Panc1 (cell line): ENCODE measurements around the gene LGI4.

Experiments
- CTCF ChIP-seq: fragments of 450-650 bp; IDR thresholded peaks from 2 replicates; pipeline ENCODE4 v1.5.1; 2017; ENCODE audit warnings: mild to moderate bottlenecking
- POLR2AphosphoS5 ChIP-seq: IDR thresholded peaks from 2 replicates; pipeline ENCODE4 v1.6.1; 2012; ENCODE audit warnings: mild to moderate bottlenecking, low read depth, low read length, moderate library complexity
- REST ChIP-seq, 2 experiments: IDR thresholded peaks; 2 replicates each; pipeline ENCODE4 v1.6.1; 2011 to 2012; ENCODE audit warnings: low read depth in 2 of 2, control low read depth in 1 of 2, low read length in 1 of 2, mild to moderate bottlenecking in 1 of 2, moderate library complexity in 1 of 2; ENCODE audit not compliant: insufficient read depth in 1 of 2
- TCF7L2 ChIP-seq: IDR thresholded peaks from 2 replicates; pipeline ENCODE4 v1.6.1; 2011; ENCODE audit warnings: mild to moderate bottlenecking, low read depth, low read length, inconsistent platforms

- TF ChIP-seq CTCF: no peak
- TF ChIP-seq POLR2AphosphoS5: no peak
- no peak for TF ChIP-seq TCF7L2
- no peak for TF ChIP-seq REST (IDR thresholded peaks at IDR 0.05; ENCODE audit: insufficient read depth in 1 of 2, low read depth in 2 of 2, low read length in 1 of 2)
Measured at GRCh38 chr19:35178701-35179100, 43.8 kb upstream of the LGI4 start.
